Glomerular endothelial cell (primary cell): ENCODE results near the gene MAL. TPM values are rescaled to one million over a fixed set of nuclear protein-coding genes. Genes with fewer than 3 reads are reported as not detected.

Experiments
- DNase-seq: peaks from one replicate; pipeline ENCODE4 v3.0.0-alpha.2; 2011; ENCODE audit warnings: low read depth, low spot score; ENCODE audit errors: extremely low read depth
- total RNA-seq: library from RNA; depleted of rRNA; stranded (reverse); fragments of >200 nt; gene quantifications from 2 replicates; pipeline ENCODE4 v1.2.3, GENCODE V29; 2015

Gene MAL
- total RNA-seq, 1 donor from 2014 or later: not detected

DNA sequence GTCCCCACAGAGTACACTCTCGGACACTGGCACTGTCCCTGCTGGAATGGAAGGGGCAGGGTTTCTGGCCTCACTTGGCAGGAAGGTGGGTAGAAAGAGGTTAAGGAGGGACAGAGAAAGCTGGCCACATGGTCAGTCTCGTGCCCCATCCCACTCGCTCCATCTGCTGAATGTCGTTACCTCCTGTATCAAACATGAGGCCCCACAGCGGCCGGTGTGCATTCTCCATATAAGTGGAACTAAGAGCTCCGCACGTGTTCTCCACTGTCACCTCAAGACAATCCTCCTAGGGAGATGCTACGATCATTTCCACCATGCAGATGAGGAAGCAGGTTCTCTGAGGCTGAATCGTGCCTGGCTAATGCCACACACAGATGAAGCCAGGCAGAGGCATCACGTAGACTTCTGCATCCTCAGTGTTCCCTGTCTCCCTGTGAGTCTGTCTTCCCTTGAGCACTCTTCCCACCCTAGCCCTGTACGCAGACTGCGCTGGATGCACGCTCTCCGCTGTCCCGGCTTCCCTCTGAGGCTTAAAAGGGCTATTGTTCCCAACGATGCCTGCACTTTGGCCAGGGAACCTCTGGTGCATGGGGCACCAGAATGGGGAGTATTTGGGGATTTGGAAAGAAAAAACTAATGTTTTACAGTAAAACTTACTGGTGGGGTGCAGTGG, 35.1 kb downstream of the MAL start:
- DNase-seq: no peak

DNA sequence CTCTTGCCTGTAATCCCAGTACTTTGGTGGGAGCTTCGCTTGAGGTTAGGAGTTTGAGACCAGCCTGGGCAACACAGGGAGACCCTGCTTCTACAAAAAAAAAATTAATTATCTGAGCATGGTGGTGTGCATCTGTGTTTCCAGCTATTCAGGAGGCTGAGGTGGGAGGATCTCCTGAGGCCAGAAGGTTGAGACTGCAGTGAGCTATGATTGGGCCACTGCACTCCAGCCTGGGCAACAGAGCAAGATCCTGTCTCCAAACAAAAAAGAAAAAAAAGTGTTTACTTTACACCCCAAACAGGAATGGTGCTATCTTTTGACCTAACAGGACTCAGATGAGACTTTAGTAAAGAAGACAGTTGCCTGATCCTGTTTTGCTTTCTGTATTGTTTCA, 35.6 kb downstream of the MAL start:
- no peak for DNase-seq

DNA sequence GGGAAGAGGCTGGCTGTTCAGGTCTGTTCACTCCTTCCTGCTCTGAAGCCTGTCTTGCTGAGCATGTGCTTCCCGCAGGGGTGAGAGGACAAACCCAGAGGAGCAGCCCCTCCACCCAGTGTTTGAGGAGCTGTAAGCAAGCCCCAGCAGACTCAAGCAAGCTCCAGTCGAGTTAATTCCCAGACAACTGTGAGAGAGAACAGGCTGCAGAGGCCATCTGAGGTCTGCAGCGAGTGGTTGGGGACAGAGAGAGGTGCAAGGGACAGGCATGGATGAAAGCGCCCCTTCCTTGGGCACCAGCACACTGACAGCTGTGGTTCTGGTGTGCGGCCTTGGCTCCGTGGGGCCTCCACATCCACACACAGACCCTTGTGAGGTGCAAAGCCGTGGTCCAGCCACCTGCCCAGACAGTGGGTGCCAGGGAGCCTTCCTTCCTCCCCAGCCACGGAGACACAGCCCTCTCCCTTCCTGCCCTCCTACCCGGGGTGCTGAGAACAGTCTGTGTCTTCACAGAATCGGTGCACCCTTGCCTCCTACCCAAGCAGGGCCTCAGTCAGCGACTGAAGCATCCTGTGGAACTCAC, 36.2 kb downstream of the MAL start:
- DNase-seq: no peak

DNA sequence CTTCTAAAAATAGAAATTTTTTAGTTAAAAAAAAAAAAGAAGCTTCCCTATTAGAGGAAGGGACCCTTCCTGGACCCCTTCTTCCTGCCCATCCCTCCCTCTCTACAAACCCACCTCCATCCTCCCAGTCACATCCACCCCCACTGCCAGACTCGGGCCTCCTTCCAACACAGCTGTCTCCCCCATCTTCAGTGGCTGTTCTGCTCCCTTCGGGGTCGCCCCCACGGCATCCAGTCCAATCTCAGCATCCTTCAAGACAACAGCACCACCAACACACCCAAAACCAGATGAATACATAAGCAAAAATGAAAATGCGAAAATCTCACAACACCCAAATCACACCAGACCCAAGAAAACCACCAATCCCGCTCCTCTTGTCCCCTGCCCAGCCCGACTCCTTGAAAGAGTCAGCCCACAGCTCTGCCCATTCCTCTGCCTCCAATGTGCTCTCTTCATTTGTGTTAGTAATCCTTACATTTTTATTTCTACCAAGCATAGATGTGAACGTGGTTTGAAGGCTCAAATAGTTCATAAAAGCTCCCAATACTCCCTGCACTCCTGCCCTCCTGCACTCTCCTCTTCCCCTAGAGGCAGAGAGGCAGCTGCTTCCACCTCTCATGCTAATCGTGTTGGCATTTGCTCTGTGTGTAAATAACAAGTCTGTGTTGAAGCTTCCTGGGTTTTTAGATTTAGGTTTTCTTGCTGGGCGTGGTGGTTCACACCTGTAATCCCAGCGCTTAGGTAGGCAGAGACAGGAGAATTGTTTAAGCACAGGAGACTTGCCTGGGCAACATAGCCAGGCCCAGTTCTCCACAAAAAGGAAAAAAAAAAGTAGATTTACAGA, 37.0 kb downstream of the MAL start:
- DNase-seq: no peak

- no peak for DNase-seq
Observed at GRCh38 chr2:95063086-95063958, 37.8 kb downstream of the MAL start.

- DNase-seq: no peak
Observed at GRCh38 chr2:95068256-95068655, 42.7 kb downstream of the MAL start.

DNA sequence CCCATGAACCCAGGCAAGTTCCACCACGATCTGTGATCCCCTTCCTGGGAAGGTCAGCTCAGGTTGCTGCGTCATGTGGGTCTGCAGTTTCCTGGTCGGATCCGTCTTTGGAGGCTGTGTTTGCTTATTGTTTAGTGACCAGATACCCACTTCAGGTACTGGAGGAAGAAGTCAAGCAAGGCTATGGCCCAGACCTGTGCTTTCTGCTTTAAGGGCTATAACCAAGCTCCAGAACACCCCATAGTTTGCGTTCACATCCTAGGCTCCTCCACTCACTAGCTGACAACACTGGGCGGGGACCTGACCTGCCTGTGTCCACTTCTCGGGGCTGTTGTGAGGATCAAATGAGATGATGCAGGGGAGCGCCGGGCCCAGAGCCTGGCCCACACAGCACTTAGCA, 44.0 kb downstream of the MAL start:
- no peak for DNase-seq

GRCh38 chr2:95071856-95072255, 46.3 kb downstream of the MAL start:
- no peak for DNase-seq

- no peak for DNase-seq
Observed at GRCh38 chr2:95072424-95072823, 46.9 kb downstream of the MAL start.

- no peak for DNase-seq
Observed at GRCh38 chr2:95073856-95074662, 48.6 kb downstream of the MAL start.

DNA sequence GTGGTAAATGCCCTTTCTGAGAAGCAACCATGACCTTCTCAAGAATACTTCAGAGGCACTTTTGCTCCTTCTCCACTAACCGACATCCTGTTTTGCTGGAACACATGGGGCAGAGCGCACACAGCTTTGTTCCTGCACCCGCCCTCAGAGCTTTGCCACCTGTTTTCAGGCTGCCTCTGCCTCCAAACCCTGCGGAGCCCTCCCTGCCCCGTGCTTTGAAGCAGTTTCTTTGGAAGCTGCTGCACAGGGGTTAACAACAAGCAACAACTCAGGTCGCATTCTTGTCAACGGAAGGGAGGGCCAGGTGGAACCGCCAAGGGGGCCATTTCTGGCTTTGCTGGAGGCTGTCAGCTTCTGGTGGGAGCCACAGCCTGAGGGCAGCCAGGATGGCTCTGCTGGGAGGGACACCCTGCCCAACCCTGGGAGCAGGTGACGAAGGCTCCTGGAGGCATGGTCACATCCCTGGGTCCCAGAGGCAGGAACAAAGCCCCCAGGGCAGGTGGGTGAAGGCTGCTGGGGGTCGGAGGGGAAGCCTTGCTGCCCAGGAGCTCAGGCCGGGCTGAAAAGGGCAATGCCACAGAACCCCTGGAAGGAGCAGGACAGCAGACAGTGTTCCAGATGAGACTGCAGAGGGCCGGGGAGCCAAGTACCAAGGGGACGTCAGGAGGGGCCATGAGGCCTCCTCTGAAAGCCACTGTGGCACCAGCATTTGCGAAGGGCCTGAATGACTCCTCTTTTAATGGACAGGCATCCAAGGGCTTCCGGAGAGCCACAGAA, 49.3 kb downstream of the MAL start:
- no peak for DNase-seq

DNA sequence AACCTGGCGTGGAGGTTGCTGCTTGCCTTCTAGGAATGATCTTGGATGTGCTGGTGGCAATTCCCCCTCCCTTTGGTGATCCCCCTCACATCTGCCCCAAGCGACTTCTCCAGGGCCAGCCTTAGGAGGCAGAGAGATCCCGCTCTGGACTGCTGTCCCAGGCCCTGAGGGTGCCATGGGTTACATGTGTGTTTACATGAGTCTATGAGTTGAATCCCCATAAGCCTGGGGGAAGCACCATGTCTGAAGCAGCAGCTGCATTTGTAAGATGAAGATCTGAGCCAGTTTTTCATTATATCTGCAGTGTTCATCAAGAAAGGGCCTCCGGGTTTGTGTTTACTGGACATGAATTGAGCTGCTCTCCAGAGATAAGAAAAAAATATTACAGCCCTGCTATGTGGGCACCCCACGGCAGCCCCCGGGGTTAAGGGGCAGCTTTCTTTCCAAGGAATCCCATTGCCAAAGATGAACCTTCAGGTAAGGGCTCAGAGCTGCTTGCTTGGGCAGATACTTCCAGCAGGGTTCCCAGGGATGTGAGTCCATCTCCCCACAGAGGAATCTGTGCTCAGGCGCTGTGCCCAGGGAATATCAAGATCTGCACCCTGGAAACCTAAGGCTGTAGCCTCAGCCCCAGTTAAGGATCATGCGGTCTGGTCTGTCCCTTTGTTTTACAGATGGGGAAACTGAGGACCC, 50.1 kb downstream of the MAL start:
- no peak for DNase-seq

- DNase-seq: no peak
Observed at GRCh38 chr2:95076705-95077529, 51.4 kb downstream of the MAL start.

DNA sequence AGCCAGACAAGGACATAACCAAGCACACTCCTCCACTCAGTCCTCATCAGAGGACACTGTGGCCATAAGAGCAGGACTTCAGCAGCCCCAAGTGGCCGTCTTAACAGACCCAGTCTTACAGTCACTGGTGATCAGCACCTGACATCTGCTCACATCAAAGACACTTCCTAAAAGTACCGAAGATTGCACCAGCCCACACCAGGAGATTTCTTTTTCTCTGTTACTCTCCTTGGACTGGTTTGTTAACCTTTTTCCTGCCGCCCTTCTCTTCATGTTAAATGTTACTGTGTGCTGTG, 52.0 kb downstream of the MAL start:
- DNase-seq: no peak

DNA sequence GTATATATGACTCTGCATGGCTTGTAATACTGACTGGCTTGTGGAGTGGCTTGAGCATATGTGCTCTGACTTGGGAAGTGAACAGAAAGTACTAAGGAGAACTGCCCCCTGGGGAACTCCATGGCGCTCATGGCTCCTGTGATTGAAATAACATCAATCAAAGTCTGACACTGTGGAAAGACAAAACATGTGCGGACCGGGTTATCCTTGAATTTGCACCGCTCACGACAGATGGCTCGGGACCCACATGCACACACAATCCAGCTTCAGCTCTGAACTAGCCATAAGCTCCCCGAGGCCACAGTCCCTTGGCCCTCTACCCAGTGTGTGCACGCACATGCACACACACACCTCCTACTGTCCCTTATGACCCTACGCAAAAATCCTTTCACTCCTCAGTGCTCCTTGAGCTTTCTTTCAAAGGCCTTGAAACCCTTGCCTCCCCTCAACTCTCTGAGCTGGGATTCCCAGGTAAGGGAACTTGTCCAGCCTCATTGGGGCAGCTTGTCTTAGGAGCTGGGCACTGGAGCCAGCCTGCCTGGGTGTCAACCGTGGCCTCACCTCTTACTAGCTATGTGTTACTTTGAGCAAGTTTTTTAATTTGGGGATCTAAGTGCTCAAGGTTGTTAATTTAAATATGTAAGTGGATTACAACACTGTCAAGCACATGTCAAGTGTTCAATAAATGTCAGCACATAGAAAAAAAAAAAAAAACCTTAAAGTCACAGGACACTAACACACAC, 52.5 kb downstream of the MAL start:
- no peak for DNase-seq

- no peak for DNase-seq
Observed at GRCh38 chr2:95079199-95079683, 53.7 kb downstream of the MAL start.

DNA sequence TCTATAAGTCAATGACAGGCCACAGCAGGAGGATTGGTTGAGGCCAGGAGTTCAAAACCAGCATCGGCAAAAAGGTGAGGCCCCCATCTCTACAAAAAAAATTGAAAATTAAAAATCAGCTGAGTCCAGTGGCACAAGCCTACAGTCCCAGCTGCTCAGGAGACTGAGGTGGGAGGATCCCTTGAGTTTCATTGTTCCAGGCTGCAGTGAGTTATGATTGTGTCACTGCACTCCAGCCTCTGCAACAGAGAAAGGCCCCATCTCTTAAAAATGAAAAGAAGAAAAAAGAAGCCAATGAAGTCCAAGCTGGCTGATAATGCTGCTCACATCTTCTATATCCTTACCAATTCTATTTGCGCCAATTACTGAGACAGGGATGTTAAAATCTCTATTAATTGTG, 57.0 kb downstream of the MAL start:
- no peak for DNase-seq
